HG03135 (cell line): ENCODE data around the gene ZNF415.
"Not testable (repeated sequence)": the region's sequence is repeated elsewhere in the genome, so short reads cannot be mapped to it uniquely, and the experiment has no call there.

ENCODE experiments used
- ATAC-seq: cut with Tn5 transposase; IDR thresholded peaks from one replicate; pipeline ENCODE4 v1.9.1; 2021; ENCODE audit warnings: mild to moderate bottlenecking, moderate library complexity; ENCODE audit not compliant: unreplicated experiment

The ZNF415 gene

GRCh38 chr19:53102756-53103233 is 29.9 kb downstream of the ZNF415 start:
- peak; percentile 28 for ATAC-seq

DNA sequence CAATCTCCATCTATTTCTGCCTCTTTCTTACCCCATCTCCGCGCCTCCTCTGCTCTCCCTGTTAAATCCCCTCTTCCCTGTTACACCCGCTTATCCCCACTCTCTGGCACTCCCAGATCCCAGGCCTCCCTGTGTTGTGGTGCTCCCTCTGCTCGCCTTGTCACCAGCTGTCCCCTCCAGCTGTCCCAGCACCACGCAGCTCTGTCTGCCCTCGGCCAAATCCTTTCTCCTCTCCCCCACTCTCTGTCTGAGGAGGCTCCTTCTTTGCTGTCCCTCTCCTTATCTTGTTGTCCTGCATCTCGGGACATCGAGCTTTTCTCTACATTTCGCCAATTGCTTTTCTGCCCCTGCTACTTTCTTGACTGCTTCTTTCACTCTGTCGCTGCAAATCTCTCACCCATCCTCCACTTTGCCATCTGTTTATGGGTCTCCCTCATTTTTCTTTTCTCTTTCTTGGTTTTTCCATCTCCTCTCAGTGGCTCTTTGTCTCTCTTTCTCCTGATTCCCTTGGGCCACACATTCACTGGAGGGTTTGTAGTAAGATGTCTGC is 30.4 kb downstream of the ZNF415 start:
- ATAC-seq: no peak

DNA sequence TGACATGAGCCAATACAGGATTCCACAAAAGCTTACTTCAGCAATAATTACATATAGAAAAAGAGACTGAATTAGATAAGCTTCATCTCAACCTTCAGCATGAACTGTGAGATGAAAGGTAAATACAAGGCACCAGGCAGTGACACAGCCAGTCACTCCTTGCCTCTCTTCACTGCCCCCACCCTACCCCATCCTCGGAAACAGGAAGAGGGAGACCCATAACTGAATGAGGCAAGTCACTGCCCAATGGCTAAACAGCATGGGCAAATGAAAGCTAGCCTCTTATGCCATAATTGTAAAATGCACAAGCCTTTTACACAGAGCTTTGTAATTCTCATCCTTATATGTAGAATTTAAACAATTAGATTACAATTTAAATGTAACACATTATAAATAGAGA is 31.2 kb downstream of the ZNF415 start:
- ATAC-seq: no peak

- ATAC-seq: not testable (repeated sequence)
These were observed 34.1 kb downstream of the ZNF415 start for GRCh38 chr19:53098570-53098969.

GRCh38 chr19:53096982-53097690 is 35.6 kb downstream of the ZNF415 start:
- ATAC-seq: not testable (repeated sequence)

GRCh38 chr19:53096579-53096978 is 36.1 kb downstream of the ZNF415 start:
- not testable (repeated sequence) for ATAC-seq

DNA sequence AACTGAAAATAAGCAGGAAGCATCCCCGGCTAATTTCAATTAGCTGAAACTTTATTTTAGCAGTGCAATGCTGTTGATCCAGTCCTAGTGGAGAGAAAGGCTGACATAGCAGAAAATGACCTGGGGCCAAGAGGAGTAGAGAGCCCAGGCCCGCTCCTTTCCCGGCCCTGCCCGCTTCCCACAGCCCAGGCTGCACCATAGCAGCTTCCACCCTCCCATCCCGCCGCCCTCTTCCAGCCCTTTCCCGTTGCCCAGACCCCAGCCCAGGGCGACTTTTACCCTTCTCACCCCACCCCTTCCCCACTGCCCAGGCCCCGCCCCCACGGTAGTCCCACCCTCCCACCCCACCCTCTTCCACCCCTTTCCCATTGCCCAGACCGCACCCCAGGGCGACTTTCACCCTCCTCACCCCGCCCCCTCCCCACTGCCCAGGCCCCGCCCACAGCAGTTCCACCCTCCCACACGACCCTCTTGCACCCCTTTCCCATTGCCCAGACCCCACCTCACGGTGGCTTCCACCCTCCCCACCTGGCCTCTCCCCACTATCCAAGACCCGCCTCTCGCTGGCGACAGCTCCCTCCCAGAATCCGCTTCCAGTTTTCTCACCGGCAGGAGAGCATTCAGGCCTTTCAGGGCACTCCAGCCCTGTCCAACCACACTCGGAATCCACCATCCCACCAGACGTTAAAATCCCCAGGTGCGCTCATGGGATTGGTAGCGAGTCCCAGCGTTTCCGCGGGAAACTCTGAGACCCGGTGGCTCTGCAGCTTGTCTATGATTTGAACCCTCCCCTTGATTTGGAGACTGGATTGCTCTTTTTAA is 37.7 kb downstream of the ZNF415 start:
- no peak for ATAC-seq

DNA sequence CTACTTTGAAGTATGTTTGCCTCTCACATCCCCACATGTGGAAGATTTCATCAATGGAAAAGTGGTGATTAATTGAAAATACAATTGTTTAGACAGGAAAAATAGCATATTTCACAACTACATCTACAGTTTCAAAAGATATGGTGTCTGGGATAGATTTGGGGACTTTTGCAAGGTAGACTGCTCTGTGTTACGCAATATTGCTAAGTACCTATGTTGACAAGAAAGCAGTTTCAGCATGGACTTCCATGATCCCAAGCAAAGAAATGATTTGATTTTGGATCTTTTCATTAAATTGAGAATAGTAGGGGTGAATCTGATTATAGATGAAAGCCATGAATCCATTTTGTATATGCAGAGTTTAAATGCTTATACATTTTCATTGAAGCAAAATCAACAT is 40.0 kb downstream of the ZNF415 start:
- ATAC-seq: no peak

GRCh38 chr19:53091413-53092254 is 41.1 kb downstream of the ZNF415 start:
- no peak for ATAC-seq

- no peak for ATAC-seq
These were observed 44.6 kb downstream of the ZNF415 start for GRCh38 chr19:53088091-53088490.

- ATAC-seq: no peak
These were observed 45.8 kb downstream of the ZNF415 start for GRCh38 chr19:53086949-53087348.

- ATAC-seq: no peak
These were observed 47.2 kb downstream of the ZNF415 start for GRCh38 chr19:53085496-53085895.

GRCh38 chr19:53082929-53083328 is 49.8 kb downstream of the ZNF415 start:
- ATAC-seq: no peak

GRCh38 chr19:53079313-53079924 is 53.3 kb downstream of the ZNF415 start:
- ATAC-seq: no peak

DNA sequence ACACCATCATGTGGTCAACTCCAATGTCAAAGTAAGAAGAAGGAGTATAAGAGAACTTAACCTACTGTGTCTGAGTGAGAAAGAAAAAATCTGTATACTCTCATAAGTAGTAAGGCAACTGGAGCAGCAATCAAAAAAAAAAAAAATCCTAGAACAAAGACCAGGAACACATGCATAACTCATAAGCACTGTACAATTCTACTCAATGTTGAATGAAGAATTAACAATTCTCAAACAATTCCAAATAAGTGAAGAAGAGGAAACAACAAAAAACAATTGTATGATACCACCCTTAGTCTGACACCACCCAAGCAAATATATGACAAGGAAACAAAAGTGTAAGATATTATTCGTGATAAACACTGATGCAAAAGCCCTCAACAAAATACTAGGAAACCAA is 54.0 kb downstream of the ZNF415 start:
- ATAC-seq: no peak

DNA sequence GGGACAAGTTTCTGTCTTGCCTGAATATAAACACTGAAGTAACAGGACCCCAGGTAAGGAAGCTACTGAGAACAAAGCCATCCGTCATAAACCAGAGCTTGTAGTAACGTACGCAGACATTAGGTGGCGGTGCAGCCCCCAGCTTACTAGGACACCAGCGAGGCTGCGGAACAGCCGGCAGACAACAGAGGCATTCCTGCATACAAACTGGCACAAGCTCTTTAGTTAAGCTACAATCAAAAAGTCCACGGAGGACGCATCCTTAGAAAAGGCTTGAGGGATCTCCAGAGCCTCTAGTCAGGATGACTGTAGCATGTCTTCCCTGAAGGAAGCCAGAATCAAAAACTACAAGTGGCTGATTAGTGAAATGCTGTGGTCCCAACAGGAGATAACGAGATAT is 55.7 kb downstream of the ZNF415 start:
- ATAC-seq: no peak

DNA sequence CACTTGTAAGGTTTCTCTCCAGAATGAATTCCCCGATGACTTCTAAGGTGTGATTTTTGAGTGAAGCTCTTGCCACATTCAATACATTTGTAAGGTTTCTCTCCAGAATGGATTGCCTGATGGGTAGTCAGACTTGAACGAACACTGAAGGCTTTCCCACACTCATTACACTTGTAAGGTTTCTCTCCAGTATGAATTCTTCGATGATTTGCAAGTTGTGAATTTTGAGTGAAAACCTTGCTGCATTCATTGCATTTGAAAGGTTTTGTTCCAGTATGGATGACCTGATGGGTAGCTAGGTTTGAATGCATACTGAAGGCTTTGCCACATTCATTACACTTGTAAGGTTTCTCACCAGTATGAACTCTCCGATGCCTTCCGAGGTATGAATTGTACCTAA is 63.9 kb downstream of the ZNF415 start:
- ATAC-seq: no peak

DNA sequence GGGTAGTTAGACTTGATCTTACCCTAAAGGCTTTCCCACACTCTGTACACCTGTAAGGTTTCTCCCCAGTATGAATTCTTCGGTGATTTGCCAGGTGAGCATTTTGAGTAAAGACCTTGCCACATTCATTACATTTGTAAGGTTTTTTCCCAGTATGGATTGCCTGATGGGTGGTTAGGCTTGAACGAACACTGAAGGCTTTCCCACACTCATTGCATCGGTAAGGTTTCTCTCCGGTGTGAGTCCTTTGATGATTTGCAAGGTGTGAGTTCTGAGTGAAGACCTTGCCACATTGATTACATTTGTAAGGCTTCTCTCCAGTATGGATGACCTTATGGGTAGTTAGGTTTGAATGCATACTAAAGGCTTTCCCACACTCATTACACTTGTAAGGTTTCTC is 64.5 kb downstream of the ZNF415 start:
- no peak for ATAC-seq

GRCh38 chr19:53057904-53058580 is 74.7 kb downstream of the ZNF415 start:
- no peak for ATAC-seq
